SK-N-SH (cell line): ENCODE measurements around the gene C14orf93.

Experiments used
- CTCF ChIP-seq: fragments of 200-600 bp; sonication (generic); IDR thresholded peaks from 2 replicates; pipeline ENCODE4 v1.6.1; 2017; ENCODE audit warnings: antibody characterized with exemption, mild to moderate bottlenecking, moderate library complexity
- RCOR1 ChIP-seq: fragments of 150-350 bp; IDR thresholded peaks from 2 replicates; pipeline ENCODE4 v1.6.1; 2017; ENCODE audit warnings: antibody characterized with exemption, low read length
- TF ChIP-seq, protein P1 (sequence below): IDR thresholded peaks from 2 replicates; pipeline ENCODE4 v1.4.0; 2012; ENCODE audit warnings: low read depth
- TF ChIP-seq, protein P2 (sequence below): IDR thresholded peaks from 2 replicates; pipeline ENCODE4; 2012
- TF ChIP-seq, protein P3 (sequence below): IDR thresholded peaks from 2 replicates; pipeline ENCODE4 v1.4.0; 2012; ENCODE audit warnings: low read depth, borderline replicate concordance

- TF ChIP-seq, protein P1, sequence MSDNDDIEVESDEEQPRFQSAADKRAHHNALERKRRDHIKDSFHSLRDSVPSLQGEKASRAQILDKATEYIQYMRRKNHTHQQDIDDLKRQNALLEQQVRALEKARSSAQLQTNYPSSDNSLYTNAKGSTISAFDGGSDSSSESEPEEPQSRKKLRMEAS = no peak
- TF ChIP-seq CTCF (no peak), RCOR1 (no peak)
- TF ChIP-seq, protein P2, sequence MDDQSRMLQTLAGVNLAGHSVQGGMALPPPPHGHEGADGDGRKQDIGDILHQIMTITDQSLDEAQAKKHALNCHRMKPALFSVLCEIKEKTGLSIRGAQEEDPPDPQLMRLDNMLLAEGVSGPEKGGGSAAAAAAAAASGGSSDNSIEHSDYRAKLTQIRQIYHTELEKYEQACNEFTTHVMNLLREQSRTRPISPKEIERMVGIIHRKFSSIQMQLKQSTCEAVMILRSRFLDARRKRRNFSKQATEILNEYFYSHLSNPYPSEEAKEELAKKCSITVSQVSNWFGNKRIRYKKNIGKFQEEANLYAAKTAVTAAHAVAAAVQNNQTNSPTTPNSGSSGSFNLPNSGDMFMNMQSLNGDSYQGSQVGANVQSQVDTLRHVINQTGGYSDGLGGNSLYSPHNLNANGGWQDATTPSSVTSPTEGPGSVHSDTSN = no peak
- TF ChIP-seq, protein P3, sequence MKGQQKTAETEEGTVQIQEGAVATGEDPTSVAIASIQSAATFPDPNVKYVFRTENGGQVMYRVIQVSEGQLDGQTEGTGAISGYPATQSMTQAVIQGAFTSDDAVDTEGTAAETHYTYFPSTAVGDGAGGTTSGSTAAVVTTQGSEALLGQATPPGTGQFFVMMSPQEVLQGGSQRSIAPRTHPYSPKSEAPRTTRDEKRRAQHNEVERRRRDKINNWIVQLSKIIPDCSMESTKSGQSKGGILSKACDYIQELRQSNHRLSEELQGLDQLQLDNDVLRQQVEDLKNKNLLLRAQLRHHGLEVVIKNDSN = no peak
Observed at GRCh38 chr14:23047034-23047634, 37.2 kb upstream of the C14orf93 start.
